ENCODE measurements around the gene TRIM71.
A peak's percentile ranks its signal among the peaks of the same experiment; 100 is the strongest.

Gene TRIM71

GRCh38 chr3:32886911-32887310 lies 69.1 kb downstream of the TRIM71 start:
- no peak for DNase-seq (ENCODE audit: low read depth in 3 of 3, low spot score in 1 of 3)

- DNase-seq (ENCODE audit: low read depth in 3 of 3, low spot score in 1 of 3): no peak
Observed at GRCh38 chr3:32888739-32889138, 70.9 kb downstream of the TRIM71 start.

GRCh38 chr3:32890420-32891276 lies 72.9 kb downstream of the TRIM71 start:
- no peak for DNase-seq (ENCODE audit: low read depth in 3 of 3, low spot score in 1 of 3)

- DNase-seq (ENCODE audit: low read depth in 3 of 3, low spot score in 1 of 3): no peak
Observed at GRCh38 chr3:32891365-32891764, 73.6 kb downstream of the TRIM71 start.

- no peak for DNase-seq (ENCODE audit: low read depth in 3 of 3, low spot score in 1 of 3)
Observed at GRCh38 chr3:32892625-32893598, 75.1 kb downstream of the TRIM71 start.

- DNase-seq (ENCODE audit: low read depth in 3 of 3, low spot score in 1 of 3): no peak
Observed at GRCh38 chr3:32894977-32895376, 77.2 kb downstream of the TRIM71 start.

- DNase-seq (ENCODE audit: low read depth in 3 of 3, low spot score in 1 of 3): no peak
Observed at GRCh38 chr3:32895701-32896100, 77.9 kb downstream of the TRIM71 start.

- no peak for DNase-seq (ENCODE audit: low read depth in 3 of 3, low spot score in 1 of 3)
Observed at GRCh38 chr3:32896143-32896542, 78.3 kb downstream of the TRIM71 start.

GRCh38 chr3:32897001-32897601 lies 79.3 kb downstream of the TRIM71 start:
- DNase-seq (ENCODE audit: low read depth in 3 of 3, low spot score in 1 of 3): no peak

GRCh38 chr3:32897981-32898623 lies 80.3 kb downstream of the TRIM71 start:
- no peak for DNase-seq (ENCODE audit: low read depth in 3 of 3, low spot score in 1 of 3)

GRCh38 chr3:32899265-32899664 lies 81.5 kb downstream of the TRIM71 start:
- no peak for DNase-seq (ENCODE audit: low read depth in 3 of 3, low spot score in 1 of 3)

- no peak for DNase-seq (ENCODE audit: low read depth in 3 of 3, low spot score in 1 of 3)
Observed at GRCh38 chr3:32901005-32901932, 83.5 kb downstream of the TRIM71 start.

GRCh38 chr3:32902887-32903371 lies 85.1 kb downstream of the TRIM71 start:
- DNase-seq (ENCODE audit: low read depth in 3 of 3, low spot score in 1 of 3): peak in 1 of 3 donors; percentile 13

- no peak for DNase-seq (ENCODE audit: low read depth in 3 of 3, low spot score in 1 of 3)
Observed at GRCh38 chr3:32903953-32904352, 86.2 kb downstream of the TRIM71 start.

- DNase-seq (ENCODE audit: low read depth in 3 of 3, low spot score in 1 of 3): no peak
Observed at GRCh38 chr3:32909999-32910398, 92.2 kb downstream of the TRIM71 start.

- DNase-seq (ENCODE audit: low read depth in 3 of 3, low spot score in 1 of 3): no peak
Observed at GRCh38 chr3:32910954-32911353, 93.2 kb downstream of the TRIM71 start.

GRCh38 chr3:32912046-32912445 lies 94.2 kb downstream of the TRIM71 start:
- no peak for DNase-seq (ENCODE audit: low read depth in 3 of 3, low spot score in 1 of 3)

- DNase-seq (ENCODE audit: low read depth in 3 of 3, low spot score in 1 of 3): no peak
Observed at GRCh38 chr3:32913790-32914446, 96.1 kb downstream of the TRIM71 start.

GRCh38 chr3:32919920-32920319 lies 102.1 kb downstream of the TRIM71 start:
- no peak for DNase-seq (ENCODE audit: low read depth in 3 of 3, low spot score in 1 of 3)

Measured in stimulated activated CD4-positive, alpha-beta T cell treated with anti-CD3 and anti-CD28 coated beads, TNF-alpha, amount 100 ng/mL, for 1 hour (primary cell).